Measurements from ENCODE around the gene DHDH.
"Not testable (repeated sequence)": the region's sequence is repeated elsewhere in the genome, so short reads cannot be mapped to it uniquely, and the experiment has no call there.

The DHDH gene

GRCh38 chr19:48933382-48933932, at the start of gene DHDH:
Gene DHDH (plus strand): TSS chr19:48933699. CDS start chr19:48933722, 23 bp downstream.
- peak within 1 kb of the TSS; percentile 17 for H3K4me3 ChIP-seq (ENCODE audit: low read depth, low read length)

GRCh38 chr19:48883726-48884125, 49.8 kb upstream of the DHDH start:
- H3K4me3 ChIP-seq (ENCODE audit: low read depth, low read length), result no peak overlapping the region

- H3K4me3 ChIP-seq (ENCODE audit: low read depth, low read length), result no peak overlapping the region
Measured at GRCh38 chr19:48887861-48888612, 45.5 kb upstream of the DHDH start.

- not testable (repeated sequence) for H3K4me3 ChIP-seq (ENCODE audit: low read depth, low read length)
Measured at GRCh38 chr19:48889496-48889895, 44.0 kb upstream of the DHDH start.

- no peak overlapping the region for H3K4me3 ChIP-seq (ENCODE audit: low read depth, low read length)
Measured at GRCh38 chr19:48890551-48890950, 42.9 kb upstream of the DHDH start.

- no peak overlapping the region for H3K4me3 ChIP-seq (ENCODE audit: low read depth, low read length)
Measured at GRCh38 chr19:48895226-48895625, 38.3 kb upstream of the DHDH start.

GRCh38 chr19:48896191-48896720, 37.2 kb upstream of the DHDH start:
- no peak overlapping the region for H3K4me3 ChIP-seq (ENCODE audit: low read depth, low read length)

GRCh38 chr19:48897181-48897580, 36.3 kb upstream of the DHDH start:
- H3K4me3 ChIP-seq (ENCODE audit: low read depth, low read length), result no peak overlapping the region

- H3K4me3 ChIP-seq (ENCODE audit: low read depth, low read length), result peak overlapping the region; percentile 73
Measured at GRCh38 chr19:48899386-48899749, 34.1 kb upstream of the DHDH start.

GRCh38 chr19:48899781-48900476, 33.6 kb upstream of the DHDH start, which contains the start of gene NUCB1:
Gene NUCB1 (plus strand): TSS chr19:48900312. CDS start chr19:48900797, 485 bp downstream.
- H3K4me3 ChIP-seq (ENCODE audit: low read depth, low read length), result peak within 1 kb of the TSS; percentile 73

GRCh38 chr19:48900477-48901406, 32.8 kb upstream of the DHDH start:
- H3K4me3 ChIP-seq (ENCODE audit: low read depth, low read length), result peak overlapping the region; percentile 73

- not testable (repeated sequence) for H3K4me3 ChIP-seq (ENCODE audit: low read depth, low read length)
Measured at GRCh38 chr19:48902291-48902690, 31.2 kb upstream of the DHDH start.

GRCh38 chr19:48903788-48904187, 29.7 kb upstream of the DHDH start:
- not testable (repeated sequence) for H3K4me3 ChIP-seq (ENCODE audit: low read depth, low read length)

GRCh38 chr19:48905664-48906063, 27.8 kb upstream of the DHDH start:
- no peak overlapping the region for H3K4me3 ChIP-seq (ENCODE audit: low read depth, low read length)

GRCh38 chr19:48906324-48906723, 27.2 kb upstream of the DHDH start:
- no peak overlapping the region for H3K4me3 ChIP-seq (ENCODE audit: low read depth, low read length)

GRCh38 chr19:48907671-48908070, 25.8 kb upstream of the DHDH start:
- H3K4me3 ChIP-seq (ENCODE audit: low read depth, low read length), result no peak overlapping the region

- H3K4me3 ChIP-seq (ENCODE audit: low read depth, low read length), result not testable (repeated sequence)
Measured at GRCh38 chr19:48909424-48910077, 23.9 kb upstream of the DHDH start.

GRCh38 chr19:48910803-48911202, 22.7 kb upstream of the DHDH start:
- no peak overlapping the region for H3K4me3 ChIP-seq (ENCODE audit: low read depth, low read length)

- no peak overlapping the region for H3K4me3 ChIP-seq (ENCODE audit: low read depth, low read length)
Measured at GRCh38 chr19:48913114-48913889, 20.2 kb upstream of the DHDH start.

Measured in iPS-11a (cell line).